HEK293T (cell line): Measurements from ENCODE around the gene VTI1A.

ENCODE experiments used
- ARNT ChIP-seq: fragments of 450-650 bp; IDR thresholded peaks from 2 replicates; pipeline ENCODE4 v1.6.1; 2017; ENCODE audit warnings: mild to moderate bottlenecking
- ELF4 ChIP-seq: fragments of 450-650 bp; IDR thresholded peaks from 2 replicates; pipeline ENCODE4 v1.6.1; 2017; ENCODE audit warnings: antibody characterized with exemption
- FOXM1 ChIP-seq: fragments of 450-650 bp; IDR thresholded peaks from 2 replicates; pipeline ENCODE4 v1.6.1; 2017; ENCODE audit warnings: mild to moderate bottlenecking, borderline replicate concordance
- HDGF ChIP-seq: fragments of 450-650 bp; IDR thresholded peaks from 2 replicates; pipeline ENCODE4 v1.6.1; 2017; ENCODE audit warnings: antibody characterized with exemption, borderline replicate concordance
- LEF1 ChIP-seq: fragments of 450-650 bp; IDR thresholded peaks from 2 replicates; pipeline ENCODE4 v1.6.1; 2017; ENCODE audit warnings: mild to moderate bottlenecking, borderline replicate concordance
- SUZ12 ChIP-seq: fragments of 450-650 bp; IDR thresholded peaks from 2 replicates; pipeline ENCODE4 v1.6.1; 2016; ENCODE audit warnings: mild to moderate bottlenecking
- TARDBP ChIP-seq: fragments of 450-650 bp; IDR thresholded peaks from 2 replicates; pipeline ENCODE4 v1.6.1; 2016
- ZNF384 ChIP-seq: fragments of 450-650 bp; IDR thresholded peaks from 2 replicates; pipeline ENCODE4 v1.6.1; 2016
- TF ChIP-seq, protein P1 (sequence below): fragments of 450-650 bp; IDR thresholded peaks from 2 replicates; pipeline ENCODE4 v1.6.1; 2016

DNA sequence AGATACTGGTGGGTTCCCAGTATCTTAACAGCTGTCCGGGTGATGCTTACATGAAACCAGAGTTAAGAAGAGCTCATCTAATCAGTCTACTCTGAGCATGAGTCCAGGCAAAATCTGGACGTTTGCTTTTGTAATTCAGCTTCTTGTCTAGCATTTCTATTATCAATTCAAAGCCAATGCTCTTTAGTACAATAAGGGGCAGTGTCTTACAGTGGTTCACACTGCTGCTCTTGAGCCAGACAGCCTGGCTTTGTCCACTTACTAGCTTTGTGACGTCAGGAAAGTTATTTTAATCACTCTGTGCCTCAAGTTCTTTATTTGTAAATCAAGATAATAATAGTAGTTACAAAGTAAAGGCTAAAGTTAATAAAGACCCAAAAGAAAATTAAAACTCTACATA, 275.7 kb downstream of the VTI1A start:
- no peak for TF ChIP-seq LEF1
- TF ChIP-seq ELF4 = no peak
- no peak for TF ChIP-seq FOXM1
- no peak for TF ChIP-seq ARNT
- no peak for TF ChIP-seq TARDBP
- TF ChIP-seq HDGF = no peak
- no peak for TF ChIP-seq ZNF384
- TF ChIP-seq, protein P1, sequence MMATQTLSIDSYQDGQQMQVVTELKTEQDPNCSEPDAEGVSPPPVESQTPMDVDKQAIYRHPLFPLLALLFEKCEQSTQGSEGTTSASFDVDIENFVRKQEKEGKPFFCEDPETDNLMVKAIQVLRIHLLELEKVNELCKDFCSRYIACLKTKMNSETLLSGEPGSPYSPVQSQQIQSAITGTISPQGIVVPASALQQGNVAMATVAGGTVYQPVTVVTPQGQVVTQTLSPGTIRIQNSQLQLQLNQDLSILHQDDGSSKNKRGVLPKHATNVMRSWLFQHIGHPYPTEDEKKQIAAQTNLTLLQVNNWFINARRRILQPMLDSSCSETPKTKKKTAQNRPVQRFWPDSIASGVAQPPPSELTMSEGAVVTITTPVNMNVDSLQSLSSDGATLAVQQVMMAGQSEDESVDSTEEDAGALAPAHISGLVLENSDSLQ = no peak
- no peak for TF ChIP-seq SUZ12
